Measurements from ENCODE around the gene RYR3.

DNA sequence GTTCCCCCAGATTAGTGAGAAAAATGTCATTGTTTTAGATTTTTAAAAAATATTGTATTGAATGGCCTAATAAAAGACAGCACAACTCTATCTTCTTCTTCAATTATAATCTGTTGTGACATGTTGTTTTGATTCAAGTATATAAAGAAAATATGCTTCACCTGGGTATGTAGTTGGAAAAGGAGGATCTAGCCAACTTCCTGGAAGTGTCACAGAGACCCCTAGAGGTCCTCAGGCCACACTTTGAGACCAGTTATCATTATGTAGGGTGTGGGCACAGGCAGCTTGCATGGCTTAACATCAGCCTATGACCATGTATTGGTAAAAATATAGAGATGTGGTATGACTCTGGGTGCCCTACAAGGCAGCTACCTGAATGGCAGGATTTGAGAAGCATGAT is 14.7 kb upstream of the RYR3 start:
- TF ChIP-seq POLR2A (IDR thresholded peaks at IDR 0.05; ENCODE audit: low read depth): no peak
- TF ChIP-seq EP300 (IDR thresholded peaks at IDR 0.05): no peak
- no peak for TF ChIP-seq CTCF (IDR thresholded peaks at IDR 0.05)

Measured in esophagus muscularis mucosa (tissue), 4 donors.